Stimulated activated CD4-positive, alpha-beta T cell treated with anti-CD3 and anti-CD28 coated beads, Interleukin-1b, Interleukin-23, amount 100 ng/mL, for 4 hours (primary cell): ENCODE data around the gene EML3.
"Not testable (repeated sequence)": the region's sequence is repeated elsewhere in the genome, so short reads cannot be mapped to it uniquely, and the experiment has no call there.

Experiments
- DNase-seq, 2 donors: peaks; one replicate each; pipeline ENCODE4 v3.0.0-alpha.2; 2020; ENCODE audit warnings: low read depth in 2 of 2

The EML3 gene, protein sequence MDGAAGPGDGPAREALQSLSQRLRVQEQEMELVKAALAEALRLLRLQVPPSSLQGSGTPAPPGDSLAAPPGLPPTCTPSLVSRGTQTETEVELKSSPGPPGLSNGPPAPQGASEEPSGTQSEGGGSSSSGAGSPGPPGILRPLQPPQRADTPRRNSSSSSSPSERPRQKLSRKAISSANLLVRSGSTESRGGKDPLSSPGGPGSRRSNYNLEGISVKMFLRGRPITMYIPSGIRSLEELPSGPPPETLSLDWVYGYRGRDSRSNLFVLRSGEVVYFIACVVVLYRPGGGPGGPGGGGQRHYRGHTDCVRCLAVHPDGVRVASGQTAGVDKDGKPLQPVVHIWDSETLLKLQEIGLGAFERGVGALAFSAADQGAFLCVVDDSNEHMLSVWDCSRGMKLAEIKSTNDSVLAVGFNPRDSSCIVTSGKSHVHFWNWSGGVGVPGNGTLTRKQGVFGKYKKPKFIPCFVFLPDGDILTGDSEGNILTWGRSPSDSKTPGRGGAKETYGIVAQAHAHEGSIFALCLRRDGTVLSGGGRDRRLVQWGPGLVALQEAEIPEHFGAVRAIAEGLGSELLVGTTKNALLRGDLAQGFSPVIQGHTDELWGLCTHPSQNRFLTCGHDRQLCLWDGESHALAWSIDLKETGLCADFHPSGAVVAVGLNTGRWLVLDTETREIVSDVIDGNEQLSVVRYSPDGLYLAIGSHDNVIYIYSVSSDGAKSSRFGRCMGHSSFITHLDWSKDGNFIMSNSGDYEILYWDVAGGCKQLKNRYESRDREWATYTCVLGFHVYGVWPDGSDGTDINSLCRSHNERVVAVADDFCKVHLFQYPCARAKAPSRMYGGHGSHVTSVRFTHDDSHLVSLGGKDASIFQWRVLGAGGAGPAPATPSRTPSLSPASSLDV

DNA sequence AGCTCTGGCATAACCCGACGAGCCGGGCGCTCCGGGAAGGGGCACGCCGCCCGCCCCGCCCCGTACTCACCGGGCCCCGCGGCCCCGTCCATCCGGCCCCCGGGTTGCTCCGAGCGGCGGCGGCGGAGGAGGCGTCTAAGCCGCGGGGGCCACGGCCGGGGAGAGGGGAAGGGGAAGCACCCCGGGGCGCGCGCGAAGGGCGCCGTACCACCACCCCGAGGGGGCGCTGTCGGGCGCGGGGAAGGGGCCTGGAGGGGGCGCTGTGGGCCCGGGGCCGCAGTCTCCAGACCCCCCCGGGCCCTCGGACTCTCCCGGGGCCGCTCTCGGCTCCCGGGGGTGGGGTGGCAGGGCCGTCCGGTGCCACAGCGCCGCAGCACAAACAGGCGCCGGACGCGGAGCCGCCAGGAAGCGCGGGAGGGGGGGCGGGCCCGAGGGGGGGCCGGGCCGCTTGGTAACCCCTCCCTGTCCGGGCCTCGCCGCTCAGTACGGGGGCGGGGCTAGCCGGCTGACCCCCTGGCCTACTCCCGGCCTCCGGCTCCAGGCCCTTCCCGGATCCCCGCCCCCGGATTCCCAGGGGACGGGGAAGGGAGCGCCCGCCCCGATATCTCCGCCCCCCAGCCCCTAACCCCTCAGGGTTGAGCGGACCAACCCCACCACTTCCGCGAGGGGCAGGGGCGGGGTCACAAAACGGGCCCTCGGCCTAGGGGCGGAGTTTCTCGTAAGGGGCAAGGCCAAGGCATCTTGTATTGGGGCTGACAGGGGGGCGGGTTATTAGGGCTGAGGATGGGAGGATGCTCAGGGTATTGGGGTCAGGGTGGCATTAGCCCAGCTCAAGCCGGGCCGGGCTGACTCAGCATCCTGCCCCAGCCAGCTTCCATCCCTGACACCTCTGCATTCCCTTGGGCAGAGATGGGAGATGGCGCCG, at the start of gene EML3, which contains the start of gene ROM1:
TSS of gene EML3 (minus strand) at position 410 of the 925 bp plus-strand sequence. CDS start at position 92, 318 bp downstream.
TSS of gene ROM1 (plus strand) at position 892 of the 925 bp plus-strand sequence. CDS start at position 917, 25 bp downstream.
- DNase-seq, result peak; percentile 82 to 85

DNA sequence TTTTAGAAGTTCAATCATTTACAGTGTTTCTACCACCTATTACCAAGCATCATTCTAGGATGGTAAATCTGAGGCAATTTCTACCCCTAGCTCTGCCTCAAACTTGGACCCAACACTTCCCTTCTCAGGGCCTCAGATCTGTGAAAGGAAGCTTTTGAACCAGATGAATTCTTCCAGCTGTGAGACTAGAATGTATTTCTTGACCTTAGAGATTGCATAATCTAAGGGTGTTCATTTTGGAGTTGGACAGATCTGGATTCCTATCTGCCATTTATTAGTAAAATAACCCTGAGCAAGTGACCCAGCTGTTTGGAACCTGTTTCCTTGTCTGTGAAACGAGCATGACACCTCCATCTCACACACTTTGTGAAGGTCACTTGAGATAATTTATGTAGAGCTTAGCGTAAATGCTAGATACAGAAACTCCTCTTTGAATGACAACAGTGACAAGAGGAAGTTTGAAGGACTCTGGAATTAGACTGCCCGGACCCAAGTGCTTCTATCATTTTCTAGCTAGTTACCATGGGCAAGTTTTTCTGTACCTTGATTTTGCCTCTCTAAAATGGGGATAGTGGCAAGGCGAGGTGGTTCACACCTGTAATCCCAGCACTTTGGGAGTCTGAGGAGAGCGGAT, 44.3 kb upstream of the EML3 start:
- DNase-seq, result no peak

DNA sequence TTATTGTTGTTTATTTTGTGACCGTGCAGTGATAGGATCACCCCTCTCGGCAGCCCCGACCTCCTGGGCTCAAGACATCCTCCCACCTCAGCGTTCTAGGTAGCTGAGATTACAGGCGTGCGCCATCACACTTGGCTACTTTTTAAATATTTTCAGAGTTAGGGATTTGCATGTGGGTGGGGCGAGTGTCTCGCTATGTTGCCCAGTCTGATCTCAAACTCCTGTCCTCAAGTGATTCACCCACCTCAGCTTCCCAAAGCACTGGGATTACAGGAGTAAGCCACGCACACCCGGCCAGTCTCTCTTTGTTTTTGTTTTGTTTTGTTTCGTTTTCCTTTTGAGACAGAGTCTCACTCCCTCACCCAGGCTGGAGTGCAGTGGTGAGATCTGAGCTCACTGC, 41.7 kb upstream of the EML3 start:
- DNase-seq, result no peak

DNA sequence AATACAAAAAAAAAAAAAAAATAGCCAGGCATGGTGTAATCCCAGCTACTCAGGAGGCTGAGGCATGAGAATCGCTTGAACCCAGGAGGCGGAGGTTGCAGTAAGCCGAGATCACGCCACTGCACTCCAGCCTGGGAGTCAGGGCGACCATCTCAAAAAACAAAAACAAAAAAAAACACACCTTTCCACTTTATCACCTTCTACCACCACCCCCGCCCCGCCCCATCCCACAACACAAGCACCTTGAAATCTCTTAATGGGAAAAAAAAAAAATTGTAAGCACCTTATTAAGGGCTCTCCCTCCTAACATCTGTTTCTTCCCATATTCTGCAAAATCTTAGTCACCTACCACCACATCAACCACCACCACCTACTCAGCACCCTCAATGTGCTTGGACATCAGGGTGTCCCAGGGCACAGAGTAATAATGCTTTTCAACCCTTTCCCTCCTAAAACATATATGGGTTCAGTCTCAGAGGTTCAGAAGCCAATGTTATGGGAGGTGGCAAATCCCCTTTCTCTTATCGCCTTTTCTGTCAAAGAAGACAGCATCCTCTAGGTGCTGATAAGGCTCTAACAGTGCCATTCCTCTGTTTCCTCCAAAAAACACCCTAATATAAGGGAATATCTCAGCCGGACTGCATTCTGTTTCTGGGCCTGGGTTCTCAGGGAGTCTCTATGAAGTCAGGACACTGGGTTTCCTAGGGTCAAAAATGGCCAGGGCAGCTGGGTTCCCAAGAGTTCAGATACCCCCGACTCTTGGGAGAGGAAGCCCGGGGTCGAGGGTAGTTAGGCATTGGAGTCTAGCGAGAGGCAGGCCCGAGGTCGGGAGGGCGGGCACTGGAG, 39.8 kb upstream of the EML3 start:
- DNase-seq, result no peak

DNA sequence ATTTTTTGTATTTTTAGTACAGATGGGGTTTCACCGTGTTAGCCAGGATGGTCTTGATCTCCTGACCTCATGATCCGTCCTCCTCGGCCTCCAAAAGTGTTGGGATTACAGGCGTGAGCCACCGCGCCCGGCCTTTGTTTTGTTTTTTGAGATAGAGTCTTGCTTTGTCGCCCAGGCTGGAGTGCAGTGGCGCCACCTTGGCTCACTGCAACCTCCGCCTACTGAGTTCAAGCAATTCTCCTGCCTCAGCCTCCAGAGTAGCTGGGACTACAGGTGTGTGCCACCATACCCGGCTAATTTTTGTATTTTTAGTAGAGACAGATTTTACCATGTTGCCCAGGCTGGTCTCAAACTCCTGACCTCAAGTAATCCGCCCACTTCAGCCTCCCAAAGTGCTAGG, 37.7 kb upstream of the EML3 start:
- DNase-seq, result not testable (repeated sequence)

DNA sequence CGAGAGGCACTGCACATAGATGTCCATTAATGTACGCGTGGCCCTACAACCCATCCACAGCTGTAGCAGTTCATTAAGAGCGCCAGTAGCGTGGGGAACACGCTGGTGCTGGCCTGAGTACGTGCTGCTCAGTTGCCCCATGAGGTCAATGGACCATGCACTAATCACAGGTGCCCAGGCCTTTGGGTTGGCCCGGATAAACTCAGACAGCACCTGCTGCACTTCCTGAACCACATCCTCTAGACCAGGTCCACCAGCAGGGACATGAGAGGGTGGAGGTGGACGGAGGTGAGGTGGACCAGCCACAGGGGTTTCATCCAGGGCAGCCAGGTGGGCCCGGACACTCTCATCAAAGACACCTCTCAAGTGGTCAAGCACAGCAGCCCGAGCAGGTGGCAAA, 36.9 kb upstream of the EML3 start:
- DNase-seq, result no peak

DNA sequence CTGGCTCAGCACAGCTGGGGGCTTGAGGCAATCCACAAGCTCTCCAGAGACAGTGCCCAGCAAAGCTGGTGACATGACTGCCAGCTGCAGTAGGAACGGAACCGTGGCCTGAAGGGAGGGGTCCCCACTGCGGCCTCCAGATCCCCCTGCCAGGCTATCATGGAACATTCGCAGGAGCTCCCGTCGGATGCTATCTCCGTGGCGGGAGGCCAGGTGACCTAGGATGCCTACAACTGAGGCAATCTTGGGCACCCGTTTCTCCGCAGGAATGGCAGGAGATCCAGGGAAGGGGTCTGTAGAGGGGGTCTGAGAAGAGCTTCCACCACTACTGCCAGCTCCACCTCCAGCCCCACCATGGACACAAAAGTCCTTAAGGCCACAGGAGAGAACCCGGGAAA, 36.4 kb upstream of the EML3 start:
- DNase-seq, result no peak

DNA sequence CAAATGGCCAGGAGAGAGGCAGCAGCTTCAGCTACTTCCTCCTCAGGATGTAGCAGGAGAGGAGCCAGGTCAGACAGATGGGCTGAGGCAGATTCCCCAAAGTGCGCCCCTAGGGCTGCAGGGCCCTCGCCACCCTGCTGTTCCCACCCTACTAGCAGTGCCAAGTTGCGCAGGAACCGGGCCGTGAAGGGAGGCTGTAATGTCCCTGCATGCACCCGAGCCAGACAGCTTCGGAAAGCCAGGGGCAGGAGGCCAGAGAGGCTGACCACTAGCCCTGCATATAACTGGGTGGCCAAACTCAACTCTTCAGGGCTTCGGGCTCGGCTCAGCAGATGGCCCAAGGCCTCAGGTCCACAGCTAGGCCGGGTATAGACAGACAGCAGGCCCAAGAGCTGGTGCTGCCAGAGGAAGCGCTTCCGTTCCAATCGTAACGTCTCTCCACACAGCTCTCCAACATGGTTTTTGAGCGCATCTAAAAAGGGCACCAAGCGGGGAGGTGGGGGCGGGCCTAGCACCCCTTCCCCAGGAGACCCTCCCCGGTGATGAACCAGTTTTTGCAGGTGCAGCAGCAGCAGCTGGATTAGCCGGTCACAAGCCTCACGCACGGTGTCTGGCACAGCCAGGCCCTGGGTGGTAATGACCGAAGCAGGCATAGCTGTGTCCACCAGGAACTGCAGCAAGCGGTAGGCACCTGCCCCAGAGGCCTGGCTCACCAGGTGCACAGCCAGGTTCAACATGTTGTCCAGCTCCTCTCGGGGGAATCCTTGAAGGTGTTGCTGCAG, 35.8 kb upstream of the EML3 start:
- DNase-seq, result no peak

DNA sequence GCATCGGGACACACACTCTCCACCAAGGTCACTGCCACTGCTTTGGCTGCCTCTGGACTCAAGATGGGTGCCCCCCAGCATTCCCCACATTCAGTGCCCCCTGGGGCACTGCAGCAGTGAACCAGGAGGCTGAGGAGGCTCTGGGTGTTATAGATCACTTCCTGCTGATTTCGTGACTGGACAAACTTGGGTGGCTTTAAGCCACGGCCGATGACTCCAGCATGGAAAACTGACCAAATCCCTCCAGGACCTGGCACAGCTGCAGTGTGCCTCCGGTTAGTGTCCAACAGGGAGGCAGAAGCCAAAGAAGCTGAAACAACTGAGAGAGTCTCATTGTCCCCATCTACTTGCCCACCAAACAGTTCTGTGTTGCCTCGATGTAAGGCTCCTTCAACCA, 35.0 kb upstream of the EML3 start:
- no peak for DNase-seq

DNA sequence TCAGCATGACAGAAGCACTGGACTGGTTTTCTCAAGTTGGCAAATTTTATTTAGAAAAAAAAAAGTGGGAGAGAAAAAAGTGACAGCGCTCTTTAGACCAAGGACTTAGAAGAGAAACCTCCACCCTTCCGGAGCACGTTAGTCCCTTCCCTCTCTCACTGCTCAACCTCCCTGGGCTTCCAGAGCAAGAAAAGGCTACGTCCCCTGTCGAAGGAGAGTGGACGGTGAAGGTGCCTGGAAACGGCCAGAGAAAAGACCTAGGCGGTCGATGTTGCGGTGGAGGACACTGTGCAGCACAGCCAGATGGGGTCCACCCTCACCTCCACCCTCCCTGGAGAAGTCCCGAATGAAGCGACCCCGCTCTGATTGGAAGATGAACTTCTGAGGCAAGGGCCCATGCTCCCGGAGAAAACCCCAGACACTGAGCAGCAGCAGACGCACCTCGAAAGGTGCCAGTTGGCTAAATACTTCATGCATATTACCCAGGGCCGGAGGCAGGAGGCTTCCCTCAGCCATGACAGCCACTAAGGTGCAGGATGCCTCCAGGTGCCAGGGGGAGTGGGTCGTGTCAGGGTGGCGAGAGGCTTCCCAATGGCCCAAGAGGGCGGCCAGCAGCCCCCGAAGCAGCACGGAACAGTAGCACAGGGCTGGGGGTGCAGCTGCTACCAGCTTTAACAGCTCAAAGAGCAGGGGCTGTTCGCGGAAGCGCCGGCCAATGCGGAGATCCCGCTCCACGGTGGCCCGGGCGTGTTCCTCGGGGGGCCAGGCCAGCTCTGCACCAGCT, 34.4 kb upstream of the EML3 start:
- DNase-seq, result no peak

DNA sequence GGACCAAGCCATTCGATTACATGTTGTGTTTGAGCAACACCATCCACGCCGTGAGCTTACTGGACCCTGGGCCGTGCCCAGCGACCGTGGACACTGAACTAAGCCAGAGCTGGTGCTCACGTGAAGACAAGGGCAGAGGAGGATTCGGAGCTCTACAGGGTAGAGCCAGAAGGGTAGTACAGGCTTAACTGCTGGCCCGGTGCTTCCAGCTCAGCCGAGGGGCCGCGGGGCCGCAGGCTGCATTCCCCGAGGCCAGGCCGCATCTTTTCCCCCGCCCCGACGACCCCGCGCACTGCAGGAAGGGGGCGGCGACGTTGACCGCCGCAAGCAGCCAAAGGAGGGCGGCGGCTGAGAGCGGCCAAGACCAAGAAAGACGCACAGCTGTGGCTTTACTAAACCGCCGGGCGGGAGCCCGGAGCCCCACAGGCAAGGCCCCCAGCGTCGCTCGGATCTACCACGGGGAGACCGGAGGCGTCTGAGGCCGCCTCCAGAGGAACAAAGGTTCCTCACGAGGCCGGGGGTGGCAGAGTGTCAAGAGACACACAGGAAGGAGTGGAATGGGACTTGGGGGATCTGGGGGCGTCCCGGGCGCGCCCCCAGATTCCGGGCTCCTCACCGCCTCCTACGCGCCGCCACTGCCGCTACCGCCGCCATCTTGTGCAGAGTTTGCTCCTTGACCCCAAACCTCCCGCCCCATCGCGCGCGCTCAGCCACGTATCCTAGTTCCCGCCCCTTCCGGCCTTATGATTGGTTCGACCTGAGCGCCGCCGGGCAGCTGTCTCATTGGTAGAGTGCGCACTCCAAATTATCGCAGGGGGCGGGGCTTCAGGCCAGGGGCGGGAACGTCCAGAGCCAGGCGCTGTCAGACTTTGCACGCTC, 33.6 kb upstream of the EML3 start, which contains the start of gene GANAB:
TSS of gene GANAB (minus strand) at position 668 of the 879 bp plus-strand sequence. CDS start at position 654, 14 bp downstream.
- DNase-seq, result peak; percentile 99

DNA sequence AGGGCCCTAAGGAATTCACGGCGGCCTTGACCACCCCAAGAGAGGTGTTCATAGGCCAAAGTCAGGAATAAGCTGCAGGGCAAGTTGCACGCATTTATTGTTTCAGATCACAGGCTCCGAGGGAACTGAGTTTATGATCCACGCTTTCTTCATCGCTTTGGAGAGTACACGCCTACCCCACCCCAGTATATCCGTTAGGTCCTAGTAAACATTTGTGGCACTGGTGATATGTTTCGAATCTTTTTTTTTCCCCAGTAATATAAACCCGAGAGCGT, 33.0 kb upstream of the EML3 start:
- no peak for DNase-seq

DNA sequence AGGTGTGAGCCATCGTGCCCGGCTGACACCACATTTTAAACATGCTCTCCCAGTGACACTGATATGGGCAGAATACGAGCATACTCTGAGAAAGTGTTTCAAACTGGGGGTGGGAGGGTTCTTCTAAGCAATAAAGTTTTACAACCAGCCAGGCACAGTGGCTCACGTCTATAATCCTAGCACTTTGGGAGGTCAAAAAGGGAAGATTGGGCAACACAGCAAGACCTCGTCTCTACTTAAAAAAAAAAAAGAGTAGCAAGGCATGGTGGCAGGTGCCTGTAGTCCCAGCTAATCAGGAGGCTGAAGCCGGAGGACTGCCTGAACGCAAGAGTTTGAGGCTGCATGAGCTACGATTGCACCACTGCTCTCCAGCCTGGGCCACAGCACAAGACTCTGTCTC, 31.6 kb upstream of the EML3 start:
- no peak for DNase-seq

DNA sequence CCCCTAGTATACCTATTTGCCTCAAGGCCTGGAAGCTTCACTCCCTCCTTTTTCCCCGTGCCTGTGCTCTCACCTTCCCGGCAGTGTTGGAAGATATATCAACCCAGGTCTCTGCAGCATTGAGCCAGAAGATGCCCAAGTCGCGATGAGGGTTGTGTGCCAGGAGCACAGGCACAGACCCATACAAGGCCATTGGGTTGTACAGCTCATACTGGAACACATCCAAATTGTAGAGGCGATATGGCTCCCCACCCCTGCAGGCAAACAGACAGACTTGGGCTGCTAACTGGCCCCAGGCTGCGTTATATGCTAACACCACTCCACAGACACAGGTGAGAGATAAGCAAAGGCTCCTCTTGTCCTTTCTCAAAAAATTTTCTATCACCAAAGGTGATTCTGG, 19.9 kb upstream of the EML3 start:
- no peak for DNase-seq

DNA sequence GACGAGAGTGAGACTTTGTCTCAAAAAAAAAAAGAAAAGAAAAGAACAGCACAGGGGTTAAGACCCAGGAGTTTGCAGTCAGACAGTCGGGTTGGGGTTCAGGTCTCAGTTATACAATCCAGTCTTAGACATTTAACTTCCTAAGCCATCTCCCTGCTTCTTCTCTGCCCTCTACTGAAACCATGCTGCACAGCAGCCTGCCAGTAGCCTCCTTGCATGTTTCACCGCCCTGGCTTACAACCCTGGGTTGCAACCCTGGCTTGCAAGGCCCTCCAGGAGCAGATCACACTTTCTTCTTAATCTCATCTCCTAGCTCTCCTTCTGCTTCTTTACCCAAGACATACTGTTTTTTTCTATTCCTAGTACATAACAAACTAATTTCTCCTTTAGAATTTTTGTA, 15.1 kb upstream of the EML3 start:
- no peak for DNase-seq

DNA sequence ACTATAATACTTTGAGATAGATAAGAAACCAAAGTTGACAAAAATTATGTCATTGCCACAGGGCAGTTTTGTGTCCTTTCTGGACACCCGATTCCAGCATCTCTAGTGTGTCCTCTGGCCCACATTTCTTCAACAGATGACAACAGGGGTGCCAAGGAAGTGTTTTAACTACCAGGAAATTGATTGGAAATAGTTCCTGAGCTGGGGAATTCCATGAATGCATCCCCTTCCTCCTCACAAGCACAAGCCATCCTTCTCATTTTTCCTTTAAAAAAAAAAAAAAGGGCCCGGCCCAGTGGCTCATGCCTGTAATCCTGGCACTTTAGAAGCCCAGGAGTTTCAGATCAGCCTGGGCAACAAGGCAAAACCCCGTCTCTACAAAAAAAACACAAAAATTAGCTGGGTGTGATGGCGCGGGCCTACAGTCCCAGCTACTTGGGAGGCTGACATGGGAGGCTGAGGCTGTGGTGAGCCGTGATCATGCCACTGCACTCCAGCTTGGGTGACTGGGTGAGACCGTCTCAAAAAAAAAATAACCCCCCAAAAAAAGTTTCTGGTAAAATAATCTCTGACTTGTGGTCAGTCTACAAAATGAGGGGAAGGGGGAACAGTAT, 10.0 kb upstream of the EML3 start:
- no peak for DNase-seq
